AG09319 (cell line): ENCODE data around the gene NMT1.

Experiments used
- DNase-seq: peaks from one replicate; pipeline ENCODE4 v3.0.0-alpha.2; 2010; ENCODE audit warnings: low read depth; ENCODE audit errors: extremely low read depth
- TF ChIP-seq, protein P1 (sequence below): IDR thresholded peaks from 2 replicates; pipeline ENCODE4 v1.5.1; 2011; ENCODE audit warnings: low read depth, mild to moderate bottlenecking, inconsistent platforms, low read length, moderate library complexity

Gene NMT1

DNA sequence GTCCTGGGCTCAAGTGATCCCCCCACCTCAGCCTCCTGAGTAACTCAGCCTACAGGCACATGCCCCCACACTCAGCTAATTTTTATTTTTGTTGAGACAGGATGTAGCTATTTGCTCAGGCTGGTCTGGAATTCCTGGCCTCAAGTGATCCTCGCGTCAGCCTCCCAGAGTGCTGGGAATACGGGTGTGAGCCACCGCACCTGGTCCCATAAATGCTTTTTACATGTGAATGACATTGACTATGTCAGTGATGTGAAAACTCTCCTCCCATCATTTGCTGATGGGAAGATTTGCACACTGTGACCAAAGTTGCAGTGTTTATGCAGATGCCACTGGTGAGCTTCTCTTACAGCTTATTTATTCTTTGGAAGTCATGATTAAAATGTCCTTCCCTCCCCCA lies 56.2 kb downstream of the NMT1 start:
- DNase-seq: no peak
- TF ChIP-seq, protein P1, sequence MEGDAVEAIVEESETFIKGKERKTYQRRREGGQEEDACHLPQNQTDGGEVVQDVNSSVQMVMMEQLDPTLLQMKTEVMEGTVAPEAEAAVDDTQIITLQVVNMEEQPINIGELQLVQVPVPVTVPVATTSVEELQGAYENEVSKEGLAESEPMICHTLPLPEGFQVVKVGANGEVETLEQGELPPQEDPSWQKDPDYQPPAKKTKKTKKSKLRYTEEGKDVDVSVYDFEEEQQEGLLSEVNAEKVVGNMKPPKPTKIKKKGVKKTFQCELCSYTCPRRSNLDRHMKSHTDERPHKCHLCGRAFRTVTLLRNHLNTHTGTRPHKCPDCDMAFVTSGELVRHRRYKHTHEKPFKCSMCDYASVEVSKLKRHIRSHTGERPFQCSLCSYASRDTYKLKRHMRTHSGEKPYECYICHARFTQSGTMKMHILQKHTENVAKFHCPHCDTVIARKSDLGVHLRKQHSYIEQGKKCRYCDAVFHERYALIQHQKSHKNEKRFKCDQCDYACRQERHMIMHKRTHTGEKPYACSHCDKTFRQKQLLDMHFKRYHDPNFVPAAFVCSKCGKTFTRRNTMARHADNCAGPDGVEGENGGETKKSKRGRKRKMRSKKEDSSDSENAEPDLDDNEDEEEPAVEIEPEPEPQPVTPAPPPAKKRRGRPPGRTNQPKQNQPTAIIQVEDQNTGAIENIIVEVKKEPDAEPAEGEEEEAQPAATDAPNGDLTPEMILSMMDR: no peak

DNA sequence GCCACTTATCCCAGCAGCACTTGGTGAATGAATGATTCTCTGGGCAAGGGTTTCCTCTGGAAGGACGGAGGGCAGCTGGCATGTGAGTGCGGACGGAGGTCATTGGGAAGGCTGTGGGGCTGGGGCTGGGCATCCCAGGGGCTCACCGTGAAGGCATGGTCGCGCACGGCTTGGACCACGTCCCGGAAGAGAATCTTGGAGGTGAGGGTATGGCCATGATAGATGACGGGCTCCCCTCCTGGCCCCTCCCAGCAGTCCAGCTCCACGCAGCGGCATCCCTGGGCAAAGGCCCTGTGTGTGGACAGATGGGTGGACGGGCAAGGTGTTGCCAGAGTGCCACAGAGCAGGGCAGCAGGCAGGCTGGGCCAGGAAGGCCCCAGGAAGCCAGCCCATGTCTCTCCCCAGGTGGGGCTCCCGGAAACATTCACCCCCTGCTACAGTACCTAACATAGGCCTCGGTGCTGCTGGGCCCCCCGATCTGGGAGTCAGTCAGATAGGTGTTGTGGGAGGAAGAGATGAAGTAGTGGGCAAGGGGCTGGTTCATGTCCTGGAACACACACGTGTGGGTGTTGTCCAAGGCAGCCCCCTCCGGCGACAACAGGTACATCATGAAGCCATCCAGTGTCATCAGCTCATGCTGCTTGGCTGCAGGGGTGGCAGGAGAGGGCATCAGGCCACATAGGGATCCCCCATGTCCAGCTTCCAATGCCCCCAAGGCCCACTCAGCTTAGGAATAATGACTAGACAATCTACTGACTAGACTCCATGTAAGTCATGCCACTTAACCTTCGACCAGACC lies 56.9 kb downstream of the NMT1 start:
- TF ChIP-seq, protein P1: no peak
- no peak for DNase-seq

DNA sequence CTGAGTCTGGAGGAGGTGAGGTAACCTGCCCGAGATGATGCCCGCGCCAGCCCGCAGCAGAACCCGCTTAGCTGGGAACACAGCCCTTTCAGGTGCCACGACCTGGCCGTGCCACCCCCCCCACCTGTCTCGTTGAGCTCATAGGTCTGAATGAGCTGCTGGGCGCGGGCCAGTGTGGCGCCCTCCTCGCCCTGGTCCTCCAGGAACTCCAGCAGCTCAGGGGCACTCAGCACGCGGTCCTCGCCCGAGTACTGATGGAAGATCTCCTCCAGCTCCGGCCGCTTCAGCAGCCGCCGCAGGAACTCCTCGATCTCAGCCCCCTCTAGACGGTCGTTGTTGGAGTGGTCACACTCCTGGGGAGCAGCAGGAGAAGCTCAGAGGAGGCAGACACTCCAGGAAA lies 57.6 kb downstream of the NMT1 start:
- DNase-seq: no peak
- TF ChIP-seq, protein P1: no peak

DNA sequence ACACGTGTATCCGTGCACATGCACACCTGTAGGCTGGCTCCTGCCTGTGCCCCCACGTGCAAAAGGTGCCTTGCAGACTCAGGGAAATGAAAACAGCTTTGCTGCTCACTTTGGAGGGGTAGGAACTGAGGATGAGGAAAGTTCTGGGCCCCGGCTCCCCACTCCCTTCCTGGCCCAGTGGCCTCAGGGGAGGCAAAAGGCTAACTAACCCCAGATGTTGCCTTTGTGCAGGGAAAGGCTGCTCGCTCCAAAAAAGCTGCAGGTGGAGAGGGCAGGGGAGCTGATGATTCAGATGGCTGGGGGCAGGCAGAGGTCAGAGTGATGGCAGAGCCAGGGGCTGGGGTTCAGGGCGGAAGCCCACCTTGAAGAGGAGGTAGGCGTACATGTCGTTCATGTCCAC lies 58.8 kb downstream of the NMT1 start:
- no peak for DNase-seq

DNA sequence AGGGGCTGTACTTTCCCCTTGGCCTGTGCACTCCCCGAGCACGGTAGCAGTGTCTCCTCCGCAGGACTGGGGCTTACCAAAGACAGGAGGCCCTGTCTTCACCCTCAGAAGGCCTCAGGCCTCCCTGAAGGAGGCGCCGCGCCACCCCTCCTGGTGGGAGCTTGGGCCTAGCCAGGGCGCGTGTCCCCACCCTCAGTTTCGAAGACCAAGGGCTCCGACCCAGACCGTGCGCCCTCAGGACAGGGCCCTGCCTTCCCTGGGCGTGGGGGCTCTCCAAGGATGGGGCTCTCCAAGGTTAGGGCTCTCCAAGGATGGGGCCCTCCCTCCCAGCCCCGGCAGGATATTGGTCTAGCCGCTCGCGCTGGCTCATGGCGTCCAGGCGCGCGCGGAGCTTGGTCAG lies 59.4 kb downstream of the NMT1 start:
- no peak for DNase-seq
- TF ChIP-seq, protein P1: no peak

More for the DNA sequence above, 58.8 kb downstream of the NMT1 start:
- TF ChIP-seq, protein P1: no peak

DNA sequence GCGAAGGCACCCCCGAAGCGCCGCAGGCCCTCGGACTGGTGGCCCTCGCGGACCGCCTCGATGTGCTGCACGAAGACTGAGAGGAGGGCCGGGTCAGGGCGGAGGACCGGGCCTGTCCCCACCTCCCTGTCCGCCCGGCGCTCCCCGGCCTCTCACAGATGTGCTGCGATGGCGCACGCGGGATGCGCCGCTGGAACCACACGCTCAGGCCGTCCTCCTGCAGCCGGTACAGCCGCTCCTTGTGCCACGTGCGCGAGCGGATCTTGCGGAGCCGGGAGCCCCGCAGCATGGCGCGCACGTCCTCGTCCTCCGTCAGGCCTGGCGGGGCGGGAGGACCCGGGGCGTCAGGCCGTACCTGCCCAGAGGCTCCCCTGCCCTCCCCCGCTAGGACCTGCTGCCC lies 59.9 kb downstream of the NMT1 start:
- DNase-seq: no peak
- TF ChIP-seq, protein P1: no peak

DNA sequence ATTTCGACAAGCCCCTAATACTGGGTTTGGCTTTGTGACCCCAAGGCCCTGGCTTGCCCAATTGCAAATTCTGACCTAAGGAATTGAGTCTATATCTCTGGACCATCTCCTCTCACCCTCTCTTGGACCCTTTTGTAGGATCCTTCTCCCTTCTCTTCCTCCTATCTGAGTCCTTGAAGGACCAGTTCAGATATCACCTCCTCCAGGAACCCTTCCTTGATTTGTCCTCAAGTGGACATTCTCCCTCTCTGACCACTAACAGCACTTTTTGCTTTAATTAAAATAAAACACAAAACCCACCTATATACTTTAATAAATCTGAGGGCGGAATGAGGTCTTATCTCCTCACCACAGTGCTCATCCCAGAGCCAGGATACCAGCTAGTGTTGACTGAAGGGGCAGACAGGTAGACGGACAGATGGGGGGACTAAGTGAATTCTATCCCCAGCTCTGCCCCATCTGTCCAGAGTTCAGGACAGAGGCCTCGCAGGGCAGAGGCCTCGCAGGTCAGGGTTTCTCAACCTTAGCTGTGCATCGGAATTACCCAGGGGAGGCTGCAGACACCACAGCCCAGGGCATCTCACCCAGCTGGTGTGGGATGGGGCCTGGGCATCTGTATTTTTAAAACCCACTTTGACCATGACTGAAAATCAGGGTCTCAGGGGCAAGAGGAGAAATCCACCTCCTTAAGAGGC lies 62.1 kb downstream of the NMT1 start:
- DNase-seq: no peak

More for the DNA sequence above, 62.1 kb downstream of the NMT1 start:
- TF ChIP-seq, protein P1: no peak
